Cardiac fibroblast (primary cell): ENCODE measurements around the gene ETV5.
"Not testable (repeated sequence)": the region's sequence is repeated elsewhere in the genome, so short reads cannot be mapped to it uniquely, and the experiment has no call there.

Experiments used
- DNase-seq, 2 donors: peaks; one replicate each; pipeline versions ENCODE4 v3.0.0 to v3.0.0-alpha.2; 2010; ENCODE audit warnings: low read depth in 2 of 2
- H3K4me3 ChIP-seq, 2 donors: replicated peaks in 1 of 2; 1 replicate in 1 of 2; 2 replicates in 1 of 2; pipeline ENCODE4 v1.5.1; 2011; ENCODE audit warnings: low read depth in 2 of 2, low read length in 2 of 2, mild to moderate bottlenecking in 2 of 2, moderate library complexity in 1 of 2
- CTCF ChIP-seq: IDR thresholded peaks from one replicate; pipeline ENCODE4 v1.5.1; 2011; ENCODE audit warnings: low read depth, mild to moderate bottlenecking, low read length, inconsistent platforms

ETV5 gene

GRCh38 chr3:186021250-186021649 is 87.6 kb downstream of the ETV5 start:
- H3K4me3 ChIP-seq, DNase-seq: not testable (repeated sequence)
- TF ChIP-seq CTCF, result peak; percentile 4

GRCh38 chr3:186019288-186019687 is 89.6 kb downstream of the ETV5 start:
- not testable (repeated sequence) for DNase-seq, H3K4me3 ChIP-seq

GRCh38 chr3:186014866-186015265 is 94.0 kb downstream of the ETV5 start:
- TF ChIP-seq CTCF, result no peak
- H3K4me3 ChIP-seq, result no peak overlapping the region
- no peak for DNase-seq

GRCh38 chr3:186013312-186013711 is 95.6 kb downstream of the ETV5 start:
- TF ChIP-seq CTCF, result no peak
- H3K4me3 ChIP-seq, result no peak overlapping the region

GRCh38 chr3:186012137-186012536 is 96.8 kb downstream of the ETV5 start:
- DNase-seq, result no peak
- TF ChIP-seq CTCF, result no peak
- H3K4me3 ChIP-seq, result no peak overlapping the region

More at GRCh38 chr3:186013312-186013711, 95.6 kb downstream of the ETV5 start:
- DNase-seq, result no peak

- no peak for TF ChIP-seq CTCF
- no peak for DNase-seq
- no peak overlapping the region for H3K4me3 ChIP-seq
These were observed 104.2 kb downstream of the ETV5 start for GRCh38 chr3:186004671-186005070.

- no peak for TF ChIP-seq CTCF
- no peak overlapping the region for H3K4me3 ChIP-seq
These were observed 104.7 kb downstream of the ETV5 start for GRCh38 chr3:186004209-186004608.

More at GRCh38 chr3:186004209-186004608, 104.7 kb downstream of the ETV5 start:
- DNase-seq, result no peak
